IPS-18c (cell line): ENCODE results near the gene NDUFA11.

ENCODE experiments used
- H3K4me3 ChIP-seq: 2 replicates; pipeline ENCODE4 v1.7.0; 2013; ENCODE audit warnings: low read depth, mild to moderate bottlenecking, low read length, moderate library complexity; ENCODE audit not compliant: insufficient read depth
- H3K9me3 ChIP-seq: one replicate; pipeline ENCODE4 v1.6.1; 2013; ENCODE audit warnings: mild to moderate bottlenecking, low read length, moderate library complexity; ENCODE audit not compliant: control insufficient read depth, insufficient read depth

The NDUFA11 gene

DNA sequence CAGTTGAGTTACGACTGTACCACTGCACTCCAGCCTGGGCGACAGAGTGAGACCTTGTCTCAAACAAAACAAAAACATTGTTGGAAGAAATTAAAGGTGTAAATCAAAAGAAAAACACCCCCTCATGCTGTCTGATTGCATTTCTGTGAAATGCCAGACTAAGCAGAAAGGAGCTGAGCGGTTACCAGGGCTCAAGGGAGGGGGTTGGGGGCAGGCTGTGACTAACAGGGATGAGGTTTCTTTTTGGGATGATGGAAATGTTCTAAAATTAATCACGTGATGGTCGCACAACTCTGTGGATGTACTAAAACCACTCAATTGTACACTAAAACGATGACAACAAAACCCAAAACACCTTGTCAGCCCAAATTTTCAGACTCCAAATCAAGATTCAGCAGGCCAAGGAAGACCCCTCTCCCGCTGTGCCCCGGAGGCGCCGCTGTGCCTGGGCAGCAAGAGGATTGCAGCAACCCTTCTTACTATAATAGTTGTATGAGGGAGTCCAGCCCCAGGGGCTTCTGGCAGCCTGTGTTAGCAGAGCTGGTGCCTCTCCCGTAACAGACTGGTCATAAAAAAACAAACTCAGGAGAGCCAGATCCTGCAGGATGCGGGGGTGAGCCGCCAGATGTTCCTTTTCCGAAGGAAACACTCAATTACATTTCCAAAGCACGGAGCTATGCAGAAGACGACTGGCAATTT, 31.3 kb upstream of the NDUFA11 start:
- no peaks in the 10 kb centered on the region for H3K9me3 ChIP-seq
- no peak overlapping the region for H3K4me3 ChIP-seq

DNA sequence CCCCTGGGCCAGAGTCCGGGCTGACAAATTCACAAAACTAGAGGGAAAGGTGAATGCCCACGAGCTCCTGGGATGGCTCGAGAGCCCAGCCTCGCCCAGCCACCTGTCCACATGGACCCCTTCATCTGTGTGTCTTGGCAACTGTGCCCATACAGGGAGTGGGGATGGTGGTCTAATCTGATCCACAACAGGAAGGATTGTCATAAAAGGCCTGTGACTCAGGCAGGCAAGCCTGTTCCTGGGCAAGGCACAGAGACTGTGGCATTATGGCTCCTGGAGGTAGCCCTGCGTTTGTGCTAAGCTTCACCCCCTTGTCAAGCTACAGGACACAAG, 30.4 kb upstream of the NDUFA11 start:
- H3K4me3 ChIP-seq: no peak overlapping the region

DNA sequence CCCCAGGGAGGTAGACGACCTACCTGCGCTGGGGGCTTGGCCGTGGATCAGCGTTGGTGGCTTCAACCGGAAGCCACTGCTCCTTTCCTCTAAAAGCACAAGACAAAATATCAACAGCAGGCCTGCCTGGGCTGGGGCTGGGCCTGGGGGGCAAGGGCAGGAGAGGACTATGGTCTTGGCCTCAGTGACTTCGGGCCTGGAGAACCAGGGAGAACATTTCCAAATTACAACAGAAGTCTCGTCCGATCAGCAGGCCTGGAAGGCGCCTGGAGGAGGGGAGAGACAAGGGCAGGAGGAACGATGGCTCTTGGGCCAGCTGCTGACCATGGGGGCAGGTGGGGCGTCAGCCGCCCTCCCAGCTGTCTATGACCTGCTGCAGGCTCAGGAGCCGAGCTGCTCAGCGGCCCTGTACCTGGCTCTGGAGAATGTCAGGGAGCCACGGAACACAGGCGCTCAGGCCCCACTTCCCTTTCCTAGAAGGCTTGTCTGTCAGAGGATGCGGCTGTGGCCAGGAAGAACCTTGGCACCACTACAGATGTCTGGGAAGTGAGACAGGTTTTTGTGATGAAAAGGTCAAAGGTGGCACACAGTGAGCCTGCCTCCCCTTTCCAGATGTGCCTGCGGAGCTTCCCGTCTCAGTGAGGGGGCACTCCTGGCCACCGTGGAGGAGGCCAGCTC, 29.9 kb upstream of the NDUFA11 start:
- Histone ChIP-seq H3K4me3 (no peak overlapping the region), H3K9me3 (no peaks in the 10 kb centered on the region)

More for the DNA sequence above, 30.4 kb upstream of the NDUFA11 start:
- no peaks in the 10 kb centered on the region for H3K9me3 ChIP-seq

DNA sequence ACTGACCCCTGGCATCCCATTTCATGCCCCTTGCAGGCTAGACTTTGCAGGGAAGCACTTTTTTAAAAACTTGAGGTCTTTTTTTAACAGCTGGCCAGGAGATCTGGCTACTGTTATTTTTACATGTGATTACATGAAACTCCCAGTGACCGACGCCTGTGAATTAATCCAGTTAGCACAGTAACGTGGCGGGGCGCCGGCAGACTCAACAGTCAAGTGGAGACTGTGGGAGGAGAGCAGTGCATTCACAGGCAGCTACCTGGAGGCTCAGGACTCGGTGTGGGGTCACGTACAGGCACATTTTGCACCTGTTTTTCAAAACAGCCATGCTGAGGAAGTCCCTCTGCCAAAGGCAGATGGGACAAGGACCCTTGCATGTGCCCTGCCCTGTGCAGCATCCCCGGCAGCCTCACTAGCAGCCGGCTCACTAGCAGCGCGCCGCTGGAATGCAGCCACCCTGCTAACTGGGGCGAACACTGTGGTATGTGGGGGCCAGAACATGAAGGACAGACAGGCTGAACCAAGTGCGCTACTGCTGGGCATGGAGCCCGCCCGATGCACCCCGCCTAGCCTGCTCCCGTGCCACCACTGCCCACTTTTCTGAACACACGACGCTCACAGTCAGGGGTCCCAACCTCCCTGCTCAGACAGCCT, 29.1 kb upstream of the NDUFA11 start:
- H3K4me3 ChIP-seq: no peak overlapping the region
- H3K9me3 ChIP-seq: no peaks in the 10 kb centered on the region

DNA sequence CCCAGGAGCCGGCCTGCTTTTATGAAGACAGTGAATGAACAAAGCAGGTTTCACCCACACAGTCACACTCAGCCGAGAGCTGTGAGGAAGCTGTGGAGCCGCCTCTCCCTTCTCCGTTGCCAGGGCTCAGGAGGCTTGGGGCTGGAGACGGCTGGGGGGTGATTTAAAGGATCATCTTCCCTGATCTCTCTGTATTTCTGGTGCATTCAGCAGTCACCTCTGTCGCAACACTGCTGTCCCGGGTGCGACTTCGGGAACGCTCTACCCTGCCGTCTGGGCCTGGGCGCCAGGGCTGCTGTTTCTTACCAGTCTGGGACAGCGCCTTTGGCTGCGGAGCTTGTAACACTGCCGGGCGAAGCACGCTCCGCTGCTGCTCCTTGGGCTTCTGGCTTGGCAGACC, 28.6 kb upstream of the NDUFA11 start:
- no peak overlapping the region for H3K4me3 ChIP-seq
- no peaks in the 10 kb centered on the region for H3K9me3 ChIP-seq

DNA sequence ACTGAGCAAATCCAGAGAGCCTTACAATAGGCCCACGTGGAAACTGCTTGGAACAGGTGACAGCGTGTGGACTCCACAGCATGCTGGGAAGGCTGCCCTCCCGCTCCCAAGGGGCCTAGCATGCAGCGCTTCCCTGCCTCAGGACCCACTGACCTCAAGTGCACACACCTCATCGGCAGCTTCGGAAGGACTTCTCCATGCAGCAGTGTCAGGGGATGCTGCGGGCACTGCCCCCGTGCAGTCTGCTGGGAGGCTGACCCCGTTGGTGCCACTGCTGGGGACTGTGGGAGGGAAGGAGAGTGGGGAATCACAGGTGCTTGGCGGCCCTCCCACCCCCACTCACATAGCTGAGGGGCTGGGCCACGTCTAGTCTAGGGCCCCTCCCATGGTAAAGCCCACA, 27.7 kb upstream of the NDUFA11 start:
- no peak overlapping the region for H3K4me3 ChIP-seq
- no peaks in the 10 kb centered on the region for H3K9me3 ChIP-seq

DNA sequence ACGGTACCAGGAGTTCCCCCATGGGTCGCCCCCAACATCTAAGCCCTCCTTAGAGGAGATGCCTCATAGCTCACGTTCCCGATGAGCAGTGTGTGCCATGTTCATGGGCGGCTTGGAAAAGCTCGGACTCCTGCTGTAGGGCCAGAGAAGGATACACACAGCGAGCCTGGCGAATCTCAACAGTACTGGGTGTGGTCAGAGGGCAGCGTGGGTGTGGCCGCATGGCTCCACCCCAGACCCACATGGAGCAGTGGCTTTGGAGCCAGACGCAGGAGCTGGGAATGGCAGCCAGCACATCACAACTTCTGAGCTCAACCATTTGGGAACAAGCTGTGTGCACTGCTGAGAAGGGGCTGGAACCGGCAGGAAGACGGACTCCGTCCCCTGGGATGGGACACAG, 26.0 kb upstream of the NDUFA11 start:
- Histone ChIP-seq H3K4me3 (no peak overlapping the region), H3K9me3 (no peaks in the 10 kb centered on the region)

DNA sequence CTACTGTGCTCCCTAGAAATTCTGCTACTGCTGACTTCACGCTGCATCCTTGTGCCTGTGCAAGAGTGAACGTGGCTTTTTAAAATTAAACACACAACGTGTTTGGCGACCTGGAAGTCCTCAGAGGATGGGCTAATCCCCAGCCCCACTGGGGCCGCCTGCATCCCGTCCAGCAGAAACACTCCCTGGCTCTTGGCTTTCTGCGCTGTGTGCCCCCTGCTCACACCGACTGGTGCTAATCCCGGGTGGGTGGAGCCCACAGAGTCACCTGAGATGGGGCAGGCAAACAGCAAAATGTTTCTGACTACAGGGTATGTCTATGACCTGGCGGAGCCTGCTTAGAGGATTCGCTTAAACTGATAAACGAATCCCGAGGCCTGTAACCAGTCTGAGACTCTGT, 25.6 kb upstream of the NDUFA11 start:
- Histone ChIP-seq H3K9me3 (no peaks in the 10 kb centered on the region), H3K4me3 (no peak overlapping the region)

DNA sequence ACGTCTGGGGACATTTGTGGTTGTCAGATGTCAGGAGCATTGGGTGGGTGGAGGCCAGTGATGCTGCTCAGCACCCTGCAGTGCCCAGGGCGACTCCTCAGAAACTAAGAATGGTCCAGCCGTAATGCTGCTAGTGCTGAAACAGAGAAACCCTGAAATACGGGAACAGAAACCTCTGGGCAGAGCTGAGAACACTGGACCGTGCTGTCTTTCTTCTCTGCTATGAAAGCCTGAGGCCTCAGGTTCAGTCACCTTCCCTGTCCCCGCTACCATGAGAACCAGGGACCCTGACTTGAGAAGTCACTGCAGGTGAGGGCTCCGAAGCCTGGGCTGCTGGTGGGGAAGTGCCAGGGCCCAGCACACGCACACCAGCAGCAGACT, 23.8 kb upstream of the NDUFA11 start:
- Histone ChIP-seq H3K9me3 (no peaks in the 10 kb centered on the region), H3K4me3 (no peak overlapping the region)

DNA sequence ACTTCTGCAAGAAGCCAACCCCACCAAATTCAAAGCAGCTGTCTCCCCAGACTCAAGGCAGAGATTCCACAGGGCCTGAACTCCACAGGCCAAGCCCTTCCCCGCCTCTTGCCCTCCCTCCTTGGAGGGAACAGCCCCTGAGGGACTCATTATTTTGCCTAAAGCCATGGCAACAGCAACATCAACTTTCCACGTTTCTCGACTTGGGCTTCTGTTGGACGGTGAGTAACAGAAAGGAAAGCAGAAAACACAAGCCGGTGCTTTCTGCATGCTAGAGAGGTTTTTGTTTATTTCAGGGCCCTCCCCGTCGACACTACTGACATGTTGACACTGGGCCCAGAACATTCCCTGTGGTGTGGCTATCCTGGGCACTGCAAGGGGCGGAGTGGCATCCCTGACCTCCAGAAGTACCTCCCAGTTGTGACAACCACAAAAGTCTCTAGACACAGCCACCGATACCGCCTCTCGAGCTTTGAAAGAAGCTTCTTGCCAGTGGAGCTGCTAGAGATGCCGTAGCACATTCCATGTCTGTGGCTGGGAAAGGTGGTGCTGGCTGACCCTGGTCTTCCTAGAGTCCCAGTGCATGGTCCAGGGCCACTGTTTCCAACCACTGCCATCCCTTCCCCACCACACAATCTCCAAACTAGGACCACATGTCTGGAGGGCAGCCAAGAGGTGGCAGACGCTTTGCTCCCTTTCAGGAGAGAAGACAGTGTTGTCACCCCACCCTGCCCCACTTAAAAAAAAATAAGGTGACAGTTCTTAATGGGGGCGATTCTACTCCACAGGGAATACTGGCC, 23.3 kb upstream of the NDUFA11 start:
- Histone ChIP-seq H3K4me3 (no peak overlapping the region), H3K9me3 (no peaks in the 10 kb centered on the region)

DNA sequence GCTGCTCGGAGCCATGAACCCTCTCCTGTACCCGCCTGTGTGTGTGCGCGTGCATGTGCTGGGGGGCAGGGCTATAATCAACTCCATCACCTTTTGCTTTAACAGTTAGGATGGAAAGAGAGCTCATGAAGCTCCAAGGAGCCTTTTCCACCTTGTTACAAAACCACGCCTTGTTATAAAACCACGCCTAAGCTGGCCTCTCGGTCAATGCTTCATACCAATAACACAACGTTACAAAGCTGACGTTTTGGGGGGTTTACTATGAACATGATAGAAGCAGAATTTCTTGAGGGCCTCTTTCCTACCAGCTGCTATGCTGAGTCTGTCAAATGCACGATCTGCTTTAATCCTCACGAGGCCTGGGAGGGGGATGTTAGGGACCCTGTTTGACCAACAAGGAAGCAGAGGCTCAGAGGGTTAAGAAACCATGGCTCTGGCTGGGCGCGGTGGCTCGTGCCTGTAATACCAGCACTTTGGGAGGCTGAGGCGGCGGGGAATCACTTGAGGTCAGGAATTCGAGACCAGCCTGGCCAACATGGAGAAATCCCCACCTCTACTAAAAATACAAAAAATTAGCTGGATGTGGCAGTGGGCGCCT, 22.3 kb upstream of the NDUFA11 start:
- no peaks in the 10 kb centered on the region for H3K9me3 ChIP-seq
- no peak overlapping the region for H3K4me3 ChIP-seq

DNA sequence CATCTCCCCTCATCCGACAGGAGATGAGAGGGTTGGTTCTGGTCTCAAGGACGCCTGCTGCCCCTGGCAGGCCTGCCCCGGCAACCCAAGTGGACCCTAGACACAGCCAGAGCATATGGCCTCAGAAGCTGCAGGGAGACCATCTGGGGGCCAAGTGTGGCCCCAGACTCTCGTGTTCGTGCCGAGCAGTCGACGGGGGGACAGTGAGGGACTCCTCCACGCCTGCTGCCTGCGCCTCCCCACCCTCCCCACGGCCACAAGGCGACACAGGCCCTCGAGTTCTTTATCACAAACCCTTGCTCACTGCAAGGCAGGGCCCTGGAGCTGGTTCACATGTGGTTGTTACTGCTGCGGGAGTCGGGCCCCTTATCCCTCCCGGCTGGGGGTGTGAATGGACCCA, 19.8 kb upstream of the NDUFA11 start:
- H3K9me3 ChIP-seq: no peaks in the 10 kb centered on the region
- no peak overlapping the region for H3K4me3 ChIP-seq

DNA sequence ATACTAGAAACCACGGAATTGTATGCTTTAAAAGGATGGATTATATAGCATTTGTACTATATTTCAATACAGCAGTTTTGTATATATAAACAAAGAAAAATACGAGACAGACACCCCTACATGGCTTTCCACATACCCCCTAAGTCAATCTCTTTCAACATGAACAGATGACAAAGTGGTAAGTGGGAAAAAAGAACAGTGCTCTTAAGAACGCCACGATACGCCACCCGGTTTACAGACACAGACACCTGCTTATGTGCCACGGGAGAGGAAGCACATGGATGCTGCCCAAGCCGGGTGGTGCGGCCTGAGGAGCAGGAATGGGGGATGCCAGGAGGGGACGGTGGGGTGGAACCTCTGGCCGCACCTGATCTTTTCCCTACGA, 18.6 kb upstream of the NDUFA11 start:
- no peak overlapping the region for H3K4me3 ChIP-seq

DNA sequence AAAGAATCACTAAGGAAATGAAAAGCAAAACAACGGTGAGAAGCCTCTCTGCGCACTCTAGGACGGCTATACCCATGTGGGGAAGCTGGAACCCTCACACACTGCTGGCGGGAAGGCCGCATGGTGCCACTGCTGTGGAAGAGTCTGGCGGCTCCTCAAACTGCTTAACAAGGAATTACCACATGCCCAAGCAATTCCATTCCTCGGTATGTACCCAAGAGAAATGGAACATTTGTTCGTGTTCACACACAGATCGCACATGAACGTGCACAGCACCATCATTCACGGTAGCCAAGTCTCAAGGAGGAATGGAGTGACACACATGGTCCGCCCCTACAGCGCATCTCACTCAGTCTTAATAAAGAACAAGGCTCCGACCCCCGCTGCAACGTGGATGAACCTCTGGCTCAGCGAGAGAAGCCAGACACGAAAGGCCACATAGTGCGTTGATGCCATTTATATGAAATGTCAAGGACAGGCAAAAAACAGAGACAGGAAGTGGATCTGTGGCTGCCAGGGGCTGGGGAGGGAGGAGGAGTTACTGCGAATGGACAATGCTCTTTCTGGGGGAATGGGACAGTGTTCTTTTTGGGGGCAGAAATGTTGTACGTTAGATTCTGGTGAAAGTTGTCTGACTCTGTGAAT, 18.0 kb upstream of the NDUFA11 start:
- no peaks in the 10 kb centered on the region for H3K9me3 ChIP-seq

More for the DNA sequence above, 18.6 kb upstream of the NDUFA11 start:
- no peaks in the 10 kb centered on the region for H3K9me3 ChIP-seq

DNA sequence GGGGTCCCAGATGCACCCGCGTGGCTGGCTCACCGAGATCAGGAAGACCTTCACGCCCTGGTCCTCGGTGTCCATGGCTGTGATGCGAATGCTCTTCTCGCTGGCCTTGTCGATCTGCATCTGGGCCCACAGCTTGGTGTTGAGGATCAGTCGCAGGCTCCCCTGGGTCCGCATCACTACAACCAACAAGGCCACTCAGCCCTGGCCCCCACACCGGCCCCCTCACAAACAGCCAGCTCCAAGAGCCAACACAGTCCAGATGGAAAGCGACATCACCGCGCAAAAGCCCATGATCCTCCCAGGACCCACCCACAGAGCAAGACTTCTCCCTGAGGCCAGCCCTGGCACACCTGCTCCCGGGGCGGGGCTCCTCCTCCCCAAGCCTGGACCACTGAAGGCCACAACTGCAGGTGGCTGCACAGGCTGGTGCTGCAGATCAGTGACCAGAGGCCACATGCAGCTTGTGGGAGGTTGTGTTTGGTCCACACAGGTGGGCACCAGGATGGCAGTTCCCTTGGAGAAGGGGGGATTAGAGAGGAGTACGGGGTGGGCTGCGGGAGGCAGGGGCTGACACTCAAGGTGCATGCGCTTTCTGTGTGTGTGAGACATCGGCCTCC, 15.0 kb upstream of the NDUFA11 start:
- Histone ChIP-seq H3K4me3 (no peak overlapping the region), H3K9me3 (no peaks in the 10 kb centered on the region)

More for the DNA sequence above, 18.0 kb upstream of the NDUFA11 start:
- no peak overlapping the region for H3K4me3 ChIP-seq

DNA sequence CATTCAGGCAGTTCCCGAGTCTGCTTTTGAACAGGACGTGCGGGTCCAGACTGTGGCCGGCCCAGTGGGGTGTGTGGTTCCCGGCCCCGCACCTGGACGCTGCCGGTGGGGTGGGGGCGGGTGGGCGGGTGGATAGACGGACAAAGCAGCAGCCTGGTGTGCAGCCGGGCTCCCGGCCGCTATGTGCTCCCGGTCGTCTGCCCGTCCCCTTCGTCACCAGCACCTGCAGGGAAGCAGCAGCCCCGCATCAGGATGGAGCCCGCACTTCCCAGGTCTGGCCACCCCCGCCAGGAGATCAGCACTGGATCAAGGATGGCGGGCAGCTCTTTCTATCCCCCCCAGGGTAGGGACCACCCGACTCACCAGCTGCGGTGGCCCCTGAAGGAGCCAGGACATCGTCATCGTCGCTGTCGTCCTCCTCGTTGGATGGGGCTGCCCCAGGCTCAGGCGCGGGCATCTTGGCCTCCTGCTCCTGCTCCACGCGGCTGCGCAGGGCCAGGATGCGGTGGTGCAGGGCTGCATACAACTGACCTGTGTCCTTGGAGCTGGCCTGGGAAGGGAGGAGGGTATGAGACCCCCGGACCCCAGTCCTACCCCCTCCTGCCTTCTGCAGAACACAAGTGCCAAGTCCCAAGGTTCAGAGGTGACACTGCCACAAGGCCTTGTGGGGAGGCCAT, 14.0 kb upstream of the NDUFA11 start:
- H3K9me3 ChIP-seq: no peaks in the 10 kb centered on the region
- no peak overlapping the region for H3K4me3 ChIP-seq
